Transverse colon (tissue), 4 donors: ENCODE measurements around the gene RPLP2. TPM values are rescaled to one million over a fixed set of nuclear protein-coding genes. Genes with fewer than 3 reads are reported as not detected.

Experiments
- DNase-seq: peaks from one replicate; pipeline ENCODE4 v3.0.0-alpha.2; 2019
- H3K27ac ChIP-seq, 4 donors: fragments of 200-600 bp; sonication (generic); 2 replicates each; pipeline ENCODE4 v1.5.1; 2016 to 2018; ENCODE audit warnings: inconsistent platforms in 4 of 4
- H3K27me3 ChIP-seq: fragments of 200-600 bp; sonication (generic); 2 replicates; pipeline ENCODE4 v1.5.1; 2017; ENCODE audit warnings: inconsistent platforms
- H3K36me3 ChIP-seq, 4 donors: fragments of 200-600 bp; sonication (generic); 2 replicates each; pipeline ENCODE4 v1.5.1; 2017 to 2019; ENCODE audit warnings: inconsistent platforms in 4 of 4
- H3K4me1 ChIP-seq, 4 donors: fragments of 200-600 bp; sonication (generic); 2 replicates each; pipeline ENCODE4 v1.5.1; 2017 to 2020; ENCODE audit warnings: inconsistent platforms in 4 of 4
- H3K4me3 ChIP-seq, 4 donors: fragments of 200-600 bp; sonication (generic); 1 replicate in 1 of 4; 2 replicates in 3 of 4; pipeline versions ENCODE4 v1.5.1 to v1.6.1; 2017 to 2019; ENCODE audit warnings: inconsistent platforms in 4 of 4
- H3K9me3 ChIP-seq, 2 donors: fragments of 200-600 bp; sonication (generic); 2 replicates each; pipeline ENCODE4 v1.5.1; 2017 to 2019; ENCODE audit warnings: inconsistent platforms in 2 of 2
- CTCF ChIP-seq, 5 experiments: fragments of 200-600 bp in 3 of 5; fragments of 450-650 bp in 2 of 5; sonication (generic) in 3 of 5; IDR thresholded peaks; 1 replicate in 2 of 5; 2 replicates in 3 of 5; pipeline ENCODE4 v1.5.1; 2016 to 2017; ENCODE audit warnings: antibody characterized with exemption in 5 of 5, inconsistent platforms in 3 of 5, mild to moderate bottlenecking in 2 of 5, moderate library complexity in 1 of 5
- EP300 ChIP-seq: sonication (generic); formaldehyde crosslinking; IDR thresholded peaks from one replicate; pipeline ENCODE4 v1.6.1; 2017; ENCODE audit warnings: antibody characterized with exemption, low read depth
- POLR2A ChIP-seq: fragments of 450-650 bp; IDR thresholded peaks from one replicate; pipeline ENCODE4 v1.6.1; 2016; ENCODE audit warnings: antibody characterized with exemption, mild to moderate bottlenecking, moderate library complexity
- POLR2AphosphoS5 ChIP-seq, 3 donors: sonication (generic); formaldehyde crosslinking; IDR thresholded peaks; one replicate each; pipeline ENCODE4 v1.6.1; 2016; ENCODE audit warnings: antibody characterized with exemption in 3 of 3
- WGBS, 2 donors: methylation state at CpG; one replicate each; pipeline ENCODE4 v1.1.5; 2018; ENCODE audit warnings: low coverage in 1 of 2; 5-methylcytosine and 5-hydroxymethylcytosine counted together
- in situ Hi-C, 4 donors: fragments of 200-750 bp; cut with MboI; loops; one replicate each; pipeline versions ENCODE4 v1.15.0 to v1.15.1; 2017; ENCODE audit warnings: low sequenced_read_pairs in 3 of 4, low pct_ligation_motif_present in 1 of 4, low pct_unique_long_range_greater_than_20kb in 1 of 4
- intact Hi-C: fragments of 100-400 bp; cut with DNase I; formaldehyde crosslinking; loops from one replicate; pipeline ENCODE4 v1.15.1; 2023; ENCODE audit warnings: low total_unique reads
- total RNA-seq, 4 donors: library from RNA; depleted of rRNA; stranded (reverse); fragments of >200 nt; gene quantifications; one replicate each; pipeline ENCODE4 v1.1.0, GENCODE V29; 2016

The RPLP2 gene
- total RNA-seq, 4 donors from 2014 or later = 273 to 670 (median 466) TPM

- H3K27ac ChIP-seq = no peak overlapping the region
- H3K9me3 ChIP-seq = no peaks in the 10 kb centered on the region
- peaks cover 25% of the 10 kb centered on the region for H3K27me3 ChIP-seq
- peaks cover 0 to 19% (median 11%) of the 10 kb centered on the region in 4 donors for H3K4me1 ChIP-seq
- 86% methylated on average over 21 of the region's 24 CpGs; no CpG with 5 or more reads in 1 of the 2 donors for WGBS, 2 donors
- intact Hi-C loops = no loop called here
- no peak for TF ChIP-seq CTCF (IDR thresholded peaks at IDR 0.05)
- TF ChIP-seq EP300 = no peak
- no peak for TF ChIP-seq POLR2A
- no peak for TF ChIP-seq POLR2AphosphoS5 (IDR thresholded peaks at IDR 0.05)
- in situ Hi-C loops = no loop called here
- DNase-seq = no peak
- no peak overlapping the region for H3K4me3 ChIP-seq
- no peaks in the 10 kb centered on the region for H3K36me3 ChIP-seq
Observed at GRCh38 chr11:787084-787675, 22.6 kb upstream of the RPLP2 start.

- Histone ChIP-seq H3K4me1 (peaks cover 0 to 13% (median 7%) of the 10 kb centered on the region in 4 donors), H3K4me3 (no peak overlapping the region), H3K36me3 (no peaks in the 10 kb centered on the region), H3K27me3 (peaks cover 25% of the 10 kb centered on the region), H3K9me3 (no peaks in the 10 kb centered on the region), H3K27ac (no peak overlapping the region)
- TF ChIP-seq EP300 (no peak), POLR2A (no peak), CTCF (IDR thresholded peaks at IDR 0.05) (no peak), POLR2AphosphoS5 (IDR thresholded peaks at IDR 0.05) (no peak)
- in situ Hi-C loops (no loop called here), intact Hi-C loops (no loop called here)
- 41% methylated on average over 19 of the region's 28 CpGs; no CpG with 5 or more reads in 1 of the 2 donors for WGBS, 2 donors
- DNase-seq = no peak
Observed at GRCh38 chr11:788009-788640, 21.6 kb upstream of the RPLP2 start.

- Histone ChIP-seq H3K4me1 (peaks cover 0 to 7% (median 2%) of the 10 kb centered on the region in 4 donors), H3K27ac (no peak overlapping the region), H3K27me3 (peaks cover 25% of the 10 kb centered on the region), H3K36me3 (no peaks in the 10 kb centered on the region), H3K9me3 (no peaks in the 10 kb centered on the region), H3K4me3 (no peak overlapping the region)
- 29% methylated on average over 25 of the region's 31 CpGs; no CpG with 5 or more reads in 1 of the 2 donors for WGBS, 2 donors
- no peak for DNase-seq
- TF ChIP-seq EP300 (no peak), POLR2A (no peak), CTCF (IDR thresholded peaks at IDR 0.05) (no peak), POLR2AphosphoS5 (IDR thresholded peaks at IDR 0.05) (no peak)
- in situ Hi-C loops (no loop called here), intact Hi-C loops (no loop called here)
Observed at GRCh38 chr11:788953-789940, 20.5 kb upstream of the RPLP2 start.

- no peak for DNase-seq
- peaks cover 0 to 13% (median 7%) of the 10 kb centered on the region in 4 donors for H3K4me1 ChIP-seq
- TF ChIP-seq POLR2AphosphoS5 (IDR thresholded peaks at IDR 0.05) = no peak
- no peak for TF ChIP-seq CTCF (IDR thresholded peaks at IDR 0.05)
- no peak for TF ChIP-seq POLR2A
- no peak for TF ChIP-seq EP300
- WGBS, 2 donors = 21% methylated on average over 10 of the region's 44 CpGs; no CpG with 5 or more reads in 1 of the 2 donors
- in situ Hi-C loops (no loop called here), intact Hi-C loops (no loop called here)
- H3K4me3 ChIP-seq = no peak within 1 kb of the TSS
- peaks cover 25% of the 10 kb centered on the region for H3K27me3 ChIP-seq
- H3K36me3 ChIP-seq = no peaks in the 10 kb centered on the region
- no peak within 1 kb of the TSS for H3K27ac ChIP-seq
- no peaks in the 10 kb centered on the region for H3K9me3 ChIP-seq
Observed at GRCh38 chr11:789943-790342, 19.8 kb upstream of the RPLP2 start, which contains the start of gene CEND1. TSS of gene CEND1 (minus strand) at chr11:790090. CDS start at chr11:788576, 1,514 bp downstream.
